ENCODE measurements around the gene CMTM1.
"Not testable (repeated sequence)": the region's sequence is repeated elsewhere in the genome, so short reads cannot be mapped to it uniquely, and the experiment has no call there.

The CMTM1 gene

GRCh38 chr16:66619534-66620428, 53.5 kb downstream of the CMTM1 start:
- TF ChIP-seq CTCF (IDR thresholded peaks at IDR 0.05; ENCODE audit: extremely low read depth, missing control alignments): no peak
- DNase-seq (ENCODE audit: low spot score): peak; percentile 45

- TF ChIP-seq CTCF (IDR thresholded peaks at IDR 0.05; ENCODE audit: extremely low read depth, missing control alignments): no peak
- no peak for DNase-seq (ENCODE audit: low spot score)
Measured at GRCh38 chr16:66620429-66620795, 54.2 kb downstream of the CMTM1 start.

- TF ChIP-seq CTCF (IDR thresholded peaks at IDR 0.05; ENCODE audit: extremely low read depth, missing control alignments): no peak
- DNase-seq (ENCODE audit: low spot score): no peak
Measured at GRCh38 chr16:66621973-66622372, 55.7 kb downstream of the CMTM1 start.

GRCh38 chr16:66622863-66623262, 56.6 kb downstream of the CMTM1 start:
- TF ChIP-seq CTCF (IDR thresholded peaks at IDR 0.05; ENCODE audit: extremely low read depth, missing control alignments): no peak
- DNase-seq (ENCODE audit: low spot score): no peak

GRCh38 chr16:66623755-66624154, 57.5 kb downstream of the CMTM1 start:
- no peak for DNase-seq (ENCODE audit: low spot score)
- TF ChIP-seq CTCF (IDR thresholded peaks at IDR 0.05; ENCODE audit: extremely low read depth, missing control alignments): no peak

GRCh38 chr16:66627611-66628378, 61.6 kb downstream of the CMTM1 start:
- not testable (repeated sequence) for DNase-seq (ENCODE audit: low spot score)
